Upper lobe of left lung (tissue), 6 donors: ENCODE results near the gene MEF2A. TPM values are rescaled to one million over a fixed set of nuclear protein-coding genes. Genes with fewer than 3 reads are reported as not detected.

ENCODE experiments used
- ATAC-seq, 2 donors: fragments of 200-7000 bp; cut with Tn5 transposase; one replicate each; pipeline ENCODE4 v1.9.1; 2022; ENCODE audit warnings: mild to moderate bottlenecking in 2 of 2, moderate library complexity in 2 of 2; ENCODE audit not compliant: low FRiP score in 2 of 2
- DNase-seq, 2 donors: peaks; one replicate each; pipeline ENCODE4 v3.0.0-alpha.2; 2019 to 2020
- H3K27ac ChIP-seq, 4 donors: fragments of 200-600 bp; sonication (generic); one replicate each; pipeline ENCODE4 v1.5.1; 2016 to 2019
- H3K27me3 ChIP-seq, 4 donors: fragments of 200-600 bp; sonication (generic); one replicate each; pipeline ENCODE4 v1.5.1; 2017 to 2019
- H3K36me3 ChIP-seq, 4 donors: fragments of 200-600 bp; sonication (generic); one replicate each; pipeline ENCODE4 v1.5.1; 2016 to 2019
- H3K4me1 ChIP-seq, 4 donors: fragments of 200-600 bp; sonication (generic); one replicate each; pipeline ENCODE4 v1.5.1; 2018 to 2019
- H3K4me3 ChIP-seq, 4 donors: fragments of 200-600 bp; sonication (generic); one replicate each; pipeline ENCODE4 v1.5.1; 2017 to 2019; ENCODE audit warnings: mild to moderate bottlenecking in 2 of 4, moderate library complexity in 1 of 4
- H3K9me3 ChIP-seq, 4 donors: fragments of 200-600 bp; sonication (generic); one replicate each; pipeline ENCODE4 v1.5.1; 2018 to 2019
- EP300 ChIP-seq, 4 donors: sonication (generic); formaldehyde crosslinking; IDR thresholded peaks; one replicate each; pipeline ENCODE4 v1.5.1; 2017; ENCODE audit warnings: antibody characterized with exemption in 4 of 4, control low read depth in 2 of 4
- POLR2A ChIP-seq, 4 donors: fragments of 450-650 bp; IDR thresholded peaks; one replicate each; pipeline ENCODE4 v1.5.1; 2016 to 2017; ENCODE audit warnings: antibody characterized with exemption in 4 of 4, mild to moderate bottlenecking in 2 of 4
- POLR2AphosphoS5 ChIP-seq, 2 donors: sonication (generic); formaldehyde crosslinking; IDR thresholded peaks; one replicate each; pipeline ENCODE4 v1.5.1; 2017; ENCODE audit warnings: antibody characterized with exemption in 2 of 2
- WGBS, 2 donors: methylation state at CpG; one replicate each; pipeline ENCODE4 v1.1.5; 2017 to 2018; 5-methylcytosine and 5-hydroxymethylcytosine counted together
- total RNA-seq, 6 donors: library from RNA; depleted of rRNA in 4 of 6; stranded (reverse); fragments of >200 nt in 4 of 6; gene quantifications; one replicate each; pipeline versions ENCODE4 v1.1.0 to v1.2.1, GENCODE V29; 2016 to 2021
- TF ChIP-seq, protein P1 (sequence below), 6 experiments: fragments of 450-650 bp in 4 of 6; fragments of 200-600 bp in 2 of 6; sonication (generic) in 2 of 6; IDR thresholded peaks; one replicate each; pipeline ENCODE4 v1.5.1; 2016 to 2019; ENCODE audit warnings: antibody characterized with exemption in 6 of 6
- donor health status: DM: no; HTN: no; CAD: no; lungs with moderate emphysema.
- donor health status: DM: no; HTN: yes; CAD: no; lungs with severe emphysema.

MEF2A gene
- total RNA-seq, 6 donors from 2014 or later, result 54.9 to 89.1 (median 75.2) TPM

DNA sequence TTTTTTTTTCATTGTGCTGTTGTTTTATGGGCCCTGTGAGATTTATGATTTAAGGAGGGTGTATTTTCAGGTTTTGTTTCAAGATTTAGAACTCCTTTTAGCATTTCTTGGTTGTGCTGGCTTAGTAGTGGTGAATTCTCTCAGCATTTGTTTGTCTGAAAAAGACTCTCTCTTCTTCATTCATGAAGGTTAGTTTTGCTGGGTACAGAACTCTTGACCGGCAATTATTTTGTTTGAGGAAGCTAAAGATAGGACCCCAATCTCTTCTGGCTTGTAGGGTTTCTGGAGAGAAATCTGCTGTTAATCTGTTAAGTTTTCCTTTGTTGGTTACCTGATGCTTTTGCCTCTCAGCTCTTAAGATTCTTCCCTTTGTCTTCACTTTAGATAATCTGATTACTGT is 120.5 kb downstream of the MEF2A start:
- Histone ChIP-seq H3K27ac (no peak overlapping the region), H3K27me3 (no peaks in the 10 kb centered on the region), H3K4me3 (no peak overlapping the region), H3K4me1 (peaks cover 0 to 4% (median 0%) of the 10 kb centered on the region in 4 donors), H3K36me3 (peaks cover 0 to 32% (median 9%) of the 10 kb centered on the region in 4 donors), H3K9me3 (peaks cover 0 to 8% (median 3%) of the 10 kb centered on the region in 4 donors)
- DNase-seq (no peak), ATAC-seq (no peak)
- WGBS, 2 donors, result 76 to 100% methylated on average over 1 of the region's 1 CpG
- TF ChIP-seq, protein P1, sequence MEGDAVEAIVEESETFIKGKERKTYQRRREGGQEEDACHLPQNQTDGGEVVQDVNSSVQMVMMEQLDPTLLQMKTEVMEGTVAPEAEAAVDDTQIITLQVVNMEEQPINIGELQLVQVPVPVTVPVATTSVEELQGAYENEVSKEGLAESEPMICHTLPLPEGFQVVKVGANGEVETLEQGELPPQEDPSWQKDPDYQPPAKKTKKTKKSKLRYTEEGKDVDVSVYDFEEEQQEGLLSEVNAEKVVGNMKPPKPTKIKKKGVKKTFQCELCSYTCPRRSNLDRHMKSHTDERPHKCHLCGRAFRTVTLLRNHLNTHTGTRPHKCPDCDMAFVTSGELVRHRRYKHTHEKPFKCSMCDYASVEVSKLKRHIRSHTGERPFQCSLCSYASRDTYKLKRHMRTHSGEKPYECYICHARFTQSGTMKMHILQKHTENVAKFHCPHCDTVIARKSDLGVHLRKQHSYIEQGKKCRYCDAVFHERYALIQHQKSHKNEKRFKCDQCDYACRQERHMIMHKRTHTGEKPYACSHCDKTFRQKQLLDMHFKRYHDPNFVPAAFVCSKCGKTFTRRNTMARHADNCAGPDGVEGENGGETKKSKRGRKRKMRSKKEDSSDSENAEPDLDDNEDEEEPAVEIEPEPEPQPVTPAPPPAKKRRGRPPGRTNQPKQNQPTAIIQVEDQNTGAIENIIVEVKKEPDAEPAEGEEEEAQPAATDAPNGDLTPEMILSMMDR (IDR thresholded peaks at IDR 0.05), result no peak
- TF ChIP-seq POLR2AphosphoS5 (IDR thresholded peaks at IDR 0.05) (no peak), EP300 (IDR thresholded peaks at IDR 0.05) (no peak), POLR2A (IDR thresholded peaks at IDR 0.05) (no peak)

DNA sequence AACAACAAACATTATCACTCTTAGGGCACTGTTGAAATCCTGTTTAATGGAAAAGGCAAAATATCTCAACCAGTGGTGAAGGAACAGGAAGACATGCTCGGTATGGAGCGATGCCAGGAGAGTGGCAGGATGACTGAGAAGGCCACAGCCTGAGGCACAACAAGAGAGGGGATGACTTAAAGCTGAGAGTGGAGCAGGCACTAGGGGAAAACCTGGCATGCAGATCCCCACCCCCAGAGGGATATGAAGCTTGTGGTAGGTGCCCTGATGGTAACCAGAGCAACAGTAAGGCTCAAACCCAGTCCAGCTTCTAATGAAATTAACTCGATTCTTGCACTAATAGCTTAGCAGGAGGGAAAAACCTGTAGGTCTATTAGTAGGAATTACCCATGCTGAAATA is 127.0 kb downstream of the MEF2A start:
- no peak for ATAC-seq

DNA sequence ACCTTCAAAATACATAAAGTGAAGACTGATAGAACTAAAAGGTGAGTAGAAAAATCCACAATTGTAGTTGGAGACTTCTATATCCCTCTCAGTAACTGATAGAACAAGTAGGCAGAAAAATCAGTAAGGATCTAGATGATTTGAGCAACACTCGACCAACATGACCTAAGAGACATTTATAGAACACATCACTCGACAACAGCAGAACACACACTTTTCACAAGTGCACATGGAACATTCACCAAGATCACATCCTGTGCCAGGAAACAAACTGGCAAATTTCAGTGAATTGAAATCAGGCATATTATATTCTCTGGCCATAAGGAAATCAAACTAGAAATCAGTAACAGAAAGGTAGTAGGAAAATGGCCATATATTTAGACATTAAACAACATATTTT is 130.3 kb downstream of the MEF2A start:
- H3K27ac ChIP-seq, result no peak overlapping the region
- H3K4me1 ChIP-seq, result no peaks in the 10 kb centered on the region
- H3K4me3 ChIP-seq, result no peak overlapping the region
- H3K27me3 ChIP-seq, result no peaks in the 10 kb centered on the region
- peaks cover 5 to 59% (median 12%) of the 10 kb centered on the region in 4 donors for H3K36me3 ChIP-seq
- ATAC-seq, result no peak
- H3K9me3 ChIP-seq, result no peaks in the 10 kb centered on the region
- TF ChIP-seq POLR2AphosphoS5 (IDR thresholded peaks at IDR 0.05), result no peak
- TF ChIP-seq EP300 (IDR thresholded peaks at IDR 0.05), result no peak
- TF ChIP-seq, protein P1 (IDR thresholded peaks at IDR 0.05), result no peak
- no peak for TF ChIP-seq POLR2A (IDR thresholded peaks at IDR 0.05)
- WGBS, 2 donors, result 63 to 67% methylated on average over 2 of the region's 2 CpGs
- no peak for DNase-seq

More for the DNA sequence above, 127.0 kb downstream of the MEF2A start:
- Histone ChIP-seq H3K4me3 (no peak overlapping the region), H3K4me1 (no peaks in the 10 kb centered on the region), H3K9me3 (no peaks in the 10 kb centered on the region), H3K36me3 (peaks cover 8 to 77% (median 17%) of the 10 kb centered on the region in 4 donors), H3K27me3 (no peaks in the 10 kb centered on the region), H3K27ac (peak overlapping the region in 1 of 4 donors; percentile 51)
- DNase-seq, result no peak
- WGBS, 2 donors, result 77 to 81% methylated on average over 3 of the region's 3 CpGs
- TF ChIP-seq POLR2AphosphoS5 (IDR thresholded peaks at IDR 0.05) (no peak), POLR2A (IDR thresholded peaks at IDR 0.05) (no peak), EP300 (IDR thresholded peaks at IDR 0.05) (no peak)
- TF ChIP-seq, protein P1 (IDR thresholded peaks at IDR 0.05), result no peak

DNA sequence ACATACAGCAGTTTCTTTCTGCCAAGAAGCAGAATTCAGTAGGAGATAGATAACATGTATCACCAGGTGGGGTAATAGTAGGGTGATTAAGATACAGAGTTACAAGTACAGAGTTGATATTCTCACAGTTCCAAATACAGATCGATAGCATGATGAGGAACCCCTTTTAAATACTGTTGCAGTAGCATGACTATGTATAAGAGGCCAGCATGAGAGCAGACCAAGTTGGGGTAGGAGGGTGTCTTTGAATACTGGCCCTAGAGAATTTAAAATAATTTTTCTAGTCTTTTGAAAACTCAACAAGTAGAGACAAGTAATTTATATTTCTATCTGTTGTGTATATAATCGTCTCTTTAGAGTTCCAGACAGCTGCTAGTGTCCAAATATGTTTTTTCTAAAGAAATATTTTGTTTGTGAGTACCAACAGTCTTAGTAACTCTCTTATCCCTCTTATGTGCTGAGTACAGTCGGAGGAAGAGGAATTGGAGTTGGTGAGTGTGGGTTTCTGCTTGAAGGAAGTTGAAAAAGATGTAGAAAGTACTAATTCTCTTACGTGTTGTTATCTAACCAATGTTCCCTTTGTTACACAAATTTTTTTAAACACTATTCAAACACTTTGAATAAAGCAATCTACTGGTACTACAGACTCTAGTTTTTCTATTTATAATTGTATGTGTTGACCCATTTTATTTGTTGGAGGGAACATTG is 137.3 kb downstream of the MEF2A start:
- Histone ChIP-seq H3K9me3 (no peaks in the 10 kb centered on the region), H3K4me1 (peaks cover 23 to 35% (median 26%) of the 10 kb centered on the region in 4 donors), H3K27me3 (no peaks in the 10 kb centered on the region), H3K27ac (peak overlapping the region; percentile 62 to 79 (median 74)), H3K36me3 (no peaks in the 10 kb centered on the region), H3K4me3 (no peak overlapping the region)
- ATAC-seq (peak in 1 of 2 donors; percentile 54), DNase-seq (no peak)
- 30 to 38% methylated on average over 4 of the region's 4 CpGs for WGBS, 2 donors
- TF ChIP-seq EP300 (IDR thresholded peaks at IDR 0.05), result no peak
- no peak for TF ChIP-seq POLR2AphosphoS5 (IDR thresholded peaks at IDR 0.05)
- TF ChIP-seq, protein P1 (IDR thresholded peaks at IDR 0.05), result no peak
- TF ChIP-seq POLR2A (IDR thresholded peaks at IDR 0.05), result no peak
